NCI-H1092 treated with DMSO at 0.1 percent for 48 hours (cell line): ENCODE measurements around the gene FAM187B.
"Not testable (repeated sequence)": the region's sequence is repeated elsewhere in the genome, so short reads cannot be mapped to it uniquely, and the experiment has no call there.

ENCODE experiments used
- DNase-seq: peaks from one replicate; lab custom pipeline; 2025; lab: John Stamatoyannopoulos, UW

Gene FAM187B

DNA sequence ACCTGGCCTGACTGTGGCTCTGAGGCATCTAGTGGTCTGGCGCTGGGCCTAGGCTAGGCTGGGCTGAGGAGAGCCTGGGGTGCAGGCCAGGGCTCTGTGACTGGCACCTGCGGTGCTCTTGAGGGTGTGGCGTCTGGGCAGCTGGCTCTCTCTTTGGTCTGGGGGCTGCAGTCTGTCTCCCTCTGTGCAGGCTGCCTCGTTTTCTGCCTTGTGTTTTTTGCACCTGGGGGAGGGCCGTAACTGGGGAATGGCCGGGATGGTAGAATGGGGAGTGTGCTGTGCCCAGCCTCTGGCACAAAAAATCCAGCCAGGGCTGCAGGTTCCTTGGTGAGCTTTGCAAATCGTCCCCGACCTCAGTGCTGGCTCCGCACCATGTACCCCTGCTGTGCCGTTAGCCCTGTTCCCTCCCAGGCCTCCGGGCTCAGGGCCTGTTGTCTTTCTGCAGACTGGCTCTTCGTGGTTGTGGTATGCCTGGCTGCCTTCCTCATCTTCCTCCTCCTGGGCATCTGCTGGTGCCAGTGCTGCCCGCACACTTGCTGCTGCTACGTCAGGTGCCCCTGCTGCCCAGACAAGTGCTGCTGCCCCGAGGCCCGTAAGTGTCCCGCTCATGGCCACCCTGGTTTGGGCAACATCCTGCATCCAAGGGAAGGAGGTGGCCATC is 33.7 kb upstream of the FAM187B start:
- peak; percentile 34 for DNase-seq

DNA sequence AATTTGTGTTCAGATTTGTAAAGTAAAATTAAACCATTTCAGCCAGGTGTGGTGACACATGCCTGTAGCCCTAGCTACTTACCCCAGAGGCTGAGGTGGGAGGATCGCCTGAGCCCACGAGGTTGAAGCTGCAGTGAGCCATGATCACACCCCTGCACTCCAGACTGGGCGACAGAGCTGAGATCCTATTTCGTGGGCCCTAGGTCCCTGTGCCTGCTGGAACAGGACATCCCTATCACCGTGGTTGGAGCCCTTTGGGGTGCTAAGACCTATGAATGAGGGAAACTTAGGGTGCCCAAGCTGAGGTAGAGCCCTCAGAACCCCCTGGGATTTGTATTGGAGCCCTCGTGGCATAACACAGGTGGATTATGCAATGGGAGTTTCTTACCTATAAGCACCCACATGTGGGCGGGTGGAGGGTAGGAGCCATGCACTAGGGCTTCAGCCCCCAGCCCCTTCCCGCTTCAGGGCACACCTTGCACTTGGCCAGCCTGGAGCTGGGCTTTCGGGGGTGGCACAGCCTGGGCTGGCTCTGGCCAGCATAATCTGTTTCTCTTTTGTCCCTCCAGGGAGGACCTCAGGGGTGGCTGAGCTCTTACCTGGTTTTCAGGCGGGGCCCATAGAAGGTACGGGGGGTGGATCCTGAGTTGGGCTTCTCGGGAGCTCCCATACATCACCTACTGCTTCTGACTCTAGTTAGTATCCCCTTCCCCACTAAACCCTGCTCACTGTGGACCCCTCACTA is 33.0 kb upstream of the FAM187B start:
- DNase-seq, result no peak

DNA sequence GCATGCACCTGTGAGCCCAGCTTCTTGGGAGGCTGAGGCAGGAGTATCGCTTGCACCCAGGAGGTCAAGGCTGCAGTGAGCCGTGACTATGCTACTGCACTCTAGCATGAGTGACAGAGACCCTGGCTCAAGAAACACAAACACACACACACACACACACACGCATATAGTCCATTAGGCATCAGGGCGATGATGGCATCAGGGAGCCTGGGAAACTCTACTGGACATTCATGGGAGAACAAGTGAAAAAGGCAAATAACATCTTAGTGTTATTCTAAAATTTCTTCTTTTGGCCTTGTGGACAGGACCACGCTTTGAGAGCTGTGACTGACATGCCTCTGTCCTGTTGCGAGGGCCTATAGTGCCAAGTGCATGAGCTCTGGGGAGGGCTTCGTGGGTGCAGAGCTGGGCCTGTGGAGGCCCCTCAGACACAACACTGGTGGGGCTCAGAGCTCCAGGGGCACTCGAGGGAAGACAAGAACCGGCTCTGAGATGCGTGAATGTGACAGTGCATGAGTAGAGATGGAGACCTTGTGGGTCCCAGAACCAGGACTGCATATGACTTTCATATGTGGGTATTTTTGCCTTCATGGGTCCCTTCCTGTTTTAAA is 32.3 kb upstream of the FAM187B start:
- no peak for DNase-seq

DNA sequence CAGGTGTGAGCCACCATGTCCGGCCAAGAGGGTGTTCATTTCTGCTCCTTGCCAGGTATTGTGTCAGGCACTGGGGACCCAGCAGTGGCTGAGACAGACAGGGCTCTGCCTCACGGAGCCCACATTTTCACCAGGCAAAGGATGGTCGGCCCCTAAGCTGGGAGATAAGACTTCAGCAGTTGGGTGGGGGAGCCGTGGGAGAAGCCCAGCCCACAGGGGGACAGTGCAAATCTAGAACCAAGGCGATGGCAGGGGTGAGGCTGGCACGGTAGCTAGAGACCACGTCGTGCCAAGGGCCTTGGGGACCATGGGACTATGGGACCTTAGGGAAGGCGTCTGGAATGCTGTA is 28.5 kb upstream of the FAM187B start:
- DNase-seq, result no peak

DNA sequence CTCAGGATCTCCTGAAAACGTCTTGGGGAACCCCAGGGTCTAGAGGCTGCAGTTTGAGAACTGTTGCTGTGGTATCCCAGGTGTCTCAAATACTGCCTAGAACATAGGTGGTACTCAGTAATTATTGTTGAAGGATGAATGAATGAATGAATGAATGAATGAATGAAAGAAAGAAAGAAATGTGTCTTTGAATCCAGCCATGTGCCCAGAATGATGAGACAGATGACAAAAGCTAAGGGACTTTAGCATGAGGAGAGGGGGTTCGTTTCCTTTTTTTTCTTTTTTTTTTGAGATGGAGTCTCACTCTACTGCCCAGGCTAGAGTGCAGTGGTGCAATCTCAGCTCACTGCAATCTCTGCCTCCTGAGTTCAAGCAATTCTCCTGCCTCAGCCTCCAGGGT is 28.0 kb upstream of the FAM187B start:
- DNase-seq, result no peak

DNA sequence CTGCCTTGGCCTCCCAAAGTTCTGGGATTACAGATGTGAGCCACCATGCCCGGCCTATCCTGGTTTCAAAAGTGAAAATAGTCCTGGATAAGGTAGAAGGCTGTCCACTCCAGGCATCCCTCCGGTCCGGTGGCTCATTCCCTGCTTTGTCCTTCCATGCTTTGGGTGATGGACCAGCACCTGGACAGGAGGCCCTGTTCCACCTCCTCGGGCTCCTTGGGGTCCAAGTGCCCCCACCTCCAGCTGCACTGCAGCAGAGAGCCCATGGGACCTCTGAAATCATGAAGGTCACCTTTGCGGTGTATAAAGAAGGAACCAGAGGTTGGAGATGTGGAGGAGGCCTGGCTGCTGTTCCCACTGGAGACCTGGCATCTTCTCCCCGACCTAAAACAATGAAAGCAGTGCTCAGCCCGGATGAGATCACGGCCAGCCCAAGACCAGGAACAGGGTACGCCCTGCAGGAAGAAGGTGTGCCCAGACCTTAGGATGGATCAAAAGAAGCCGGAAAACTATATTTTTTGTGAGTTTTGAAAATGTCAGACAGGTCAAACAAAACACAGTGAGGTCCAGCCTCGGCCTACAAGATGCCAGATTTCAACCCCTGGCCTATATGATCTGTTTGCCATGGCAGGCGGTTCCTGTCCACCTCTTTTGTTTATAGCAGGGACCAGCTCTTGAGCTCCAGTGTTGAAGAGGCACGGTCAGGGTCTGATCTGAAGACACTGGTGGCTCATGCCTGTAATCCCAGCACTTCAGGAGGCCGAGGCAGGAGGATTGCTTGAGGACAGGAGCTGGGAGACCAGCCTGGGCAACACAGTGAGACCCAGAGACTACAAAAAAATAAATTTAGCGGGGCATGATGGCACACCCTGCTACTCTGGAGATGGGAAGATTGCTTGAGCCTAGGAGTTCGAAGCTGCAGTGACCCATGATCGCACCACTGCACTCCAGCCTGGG is 26.1 kb upstream of the FAM187B start:
- no peak for DNase-seq

DNA sequence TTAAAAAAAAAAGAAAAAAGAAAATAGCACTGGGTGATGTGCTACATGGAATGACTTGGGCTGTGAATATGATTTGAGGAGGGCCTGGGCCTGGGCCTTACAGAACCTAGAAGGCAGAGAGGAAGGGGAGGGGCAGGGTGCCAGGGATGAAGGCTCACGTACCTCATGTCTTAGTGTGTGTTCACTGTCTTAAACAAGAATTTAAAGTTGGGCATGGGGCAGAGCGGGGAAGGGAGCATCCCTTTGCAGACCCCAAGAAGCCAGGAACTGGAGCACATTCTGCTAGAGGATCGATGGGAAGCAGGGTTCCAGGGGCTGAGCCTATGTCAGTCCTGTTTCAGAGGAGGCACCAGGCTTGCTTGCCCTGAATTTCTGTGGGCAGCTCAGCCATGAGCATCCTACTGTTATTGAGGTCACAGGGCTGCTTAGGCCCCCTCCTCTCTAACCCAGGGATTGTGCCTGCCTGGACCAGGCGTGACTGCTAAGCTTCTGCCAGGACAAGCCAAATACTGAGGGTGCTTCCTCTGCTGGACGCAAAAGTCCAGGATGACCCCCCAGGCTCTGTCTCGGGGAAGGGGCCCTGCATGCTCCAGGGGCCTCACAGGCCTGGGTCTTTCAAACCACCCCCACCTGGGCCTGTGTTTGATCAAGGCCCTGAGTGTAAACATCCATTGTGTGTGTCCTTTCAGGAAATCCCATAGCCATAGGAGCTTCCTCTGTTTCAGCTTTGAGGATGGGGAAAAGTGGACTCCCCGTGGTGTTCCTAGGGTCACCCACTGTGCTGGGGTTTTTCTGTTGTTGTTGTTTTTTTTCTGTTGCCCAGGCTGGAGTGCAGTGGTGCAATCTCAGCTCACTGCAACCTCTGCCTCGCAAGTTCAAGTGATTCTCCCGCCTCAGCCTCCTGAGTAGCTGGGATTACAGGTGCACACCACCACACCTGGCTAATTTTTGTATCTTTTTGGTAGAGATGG is 25.1 kb upstream of the FAM187B start:
- no peak for DNase-seq

DNA sequence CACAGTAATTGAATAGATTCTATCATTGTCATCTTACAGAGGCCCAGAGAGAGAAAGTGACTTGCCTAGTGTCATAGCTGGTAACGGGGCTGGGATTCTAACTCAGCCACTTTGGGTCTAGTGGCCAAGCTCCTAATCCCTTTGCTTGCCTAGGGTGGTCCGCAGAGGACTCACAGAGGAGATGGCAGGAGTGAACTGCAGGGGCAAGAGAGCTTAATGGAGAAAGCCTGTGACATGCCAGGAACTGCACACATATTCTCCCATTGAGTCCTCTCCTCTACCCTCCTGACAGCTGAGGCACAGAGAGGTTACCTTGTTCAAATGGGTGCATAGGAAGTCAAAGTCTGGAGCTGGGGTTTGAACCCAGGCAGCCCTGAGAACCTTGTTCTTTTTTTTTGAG is 22.9 kb upstream of the FAM187B start:
- DNase-seq, result no peak

DNA sequence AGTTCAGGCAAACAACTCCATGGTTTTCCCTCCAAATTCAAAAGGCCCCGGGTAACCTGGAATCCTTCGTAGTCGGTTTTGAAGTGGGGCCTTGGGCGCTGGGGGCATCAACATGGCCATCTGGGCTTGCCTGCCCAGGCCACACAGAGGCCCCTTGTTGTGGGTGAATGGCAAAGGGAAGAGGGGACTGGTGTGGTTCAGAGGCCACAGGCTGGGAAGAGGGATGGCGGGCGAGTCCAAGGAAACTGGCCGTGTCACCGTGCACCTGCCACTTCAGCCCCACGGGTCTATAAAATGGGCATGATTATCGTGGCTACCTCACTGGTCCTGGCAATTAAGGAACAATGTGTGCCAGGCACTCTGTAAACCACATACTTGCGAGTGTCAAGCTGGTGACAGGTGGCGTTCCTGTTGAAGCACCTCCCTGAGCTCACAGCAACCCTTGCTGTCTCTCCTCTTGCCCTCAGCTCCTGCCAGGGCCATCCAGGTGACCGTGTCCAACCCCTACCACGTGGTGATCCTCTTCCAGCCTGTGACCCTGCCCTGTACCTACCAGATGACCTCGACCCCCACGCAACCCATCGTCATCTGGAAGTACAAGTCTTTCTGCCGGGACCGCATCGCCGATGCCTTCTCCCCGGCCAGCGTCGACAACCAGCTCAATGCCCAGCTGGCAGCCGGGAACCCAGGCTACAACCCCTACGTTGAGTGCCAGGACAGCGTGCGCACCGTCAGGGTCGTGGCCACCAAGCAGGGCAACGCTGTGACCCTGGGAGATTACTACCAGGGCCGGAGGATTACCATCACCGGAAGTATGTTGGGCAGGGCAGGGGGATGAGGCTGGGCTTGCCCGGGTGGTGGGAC is 21.5 kb upstream of the FAM187B start:
- DNase-seq, result no peak

DNA sequence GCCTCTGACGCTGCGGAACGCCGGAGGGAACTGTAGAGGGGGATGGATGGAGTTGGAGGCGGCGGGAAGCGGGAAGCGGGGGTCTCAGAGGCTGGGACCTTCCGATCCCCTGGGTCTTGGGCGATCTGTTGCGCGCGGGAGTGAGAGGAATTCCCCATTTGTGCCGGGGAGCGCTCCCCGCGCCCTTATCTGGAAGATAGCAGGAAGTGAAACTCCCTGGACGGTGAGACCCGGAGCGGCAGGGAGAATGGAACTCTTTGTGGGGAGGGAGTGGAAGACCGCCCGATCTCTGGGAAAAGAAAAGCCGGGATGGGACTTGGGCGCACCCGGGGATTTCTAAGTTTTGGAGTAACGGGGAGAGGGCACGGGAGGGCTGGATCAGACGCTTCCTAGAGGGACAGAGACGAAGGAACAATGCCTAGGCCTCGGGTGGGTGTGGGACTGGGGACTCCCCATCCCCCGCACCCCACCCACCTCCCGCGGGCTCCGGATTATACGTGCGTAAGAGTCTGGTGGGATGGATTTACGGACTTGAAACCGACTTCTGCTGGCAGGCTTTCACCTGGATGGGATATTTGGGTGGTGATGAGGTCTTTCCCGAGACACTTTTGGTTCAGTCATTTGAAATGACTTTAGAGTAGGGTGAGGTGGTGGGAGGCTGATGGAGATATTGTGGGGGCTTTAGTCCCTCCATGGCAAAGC is 20.8 kb upstream of the FAM187B start:
- no peak for DNase-seq

DNA sequence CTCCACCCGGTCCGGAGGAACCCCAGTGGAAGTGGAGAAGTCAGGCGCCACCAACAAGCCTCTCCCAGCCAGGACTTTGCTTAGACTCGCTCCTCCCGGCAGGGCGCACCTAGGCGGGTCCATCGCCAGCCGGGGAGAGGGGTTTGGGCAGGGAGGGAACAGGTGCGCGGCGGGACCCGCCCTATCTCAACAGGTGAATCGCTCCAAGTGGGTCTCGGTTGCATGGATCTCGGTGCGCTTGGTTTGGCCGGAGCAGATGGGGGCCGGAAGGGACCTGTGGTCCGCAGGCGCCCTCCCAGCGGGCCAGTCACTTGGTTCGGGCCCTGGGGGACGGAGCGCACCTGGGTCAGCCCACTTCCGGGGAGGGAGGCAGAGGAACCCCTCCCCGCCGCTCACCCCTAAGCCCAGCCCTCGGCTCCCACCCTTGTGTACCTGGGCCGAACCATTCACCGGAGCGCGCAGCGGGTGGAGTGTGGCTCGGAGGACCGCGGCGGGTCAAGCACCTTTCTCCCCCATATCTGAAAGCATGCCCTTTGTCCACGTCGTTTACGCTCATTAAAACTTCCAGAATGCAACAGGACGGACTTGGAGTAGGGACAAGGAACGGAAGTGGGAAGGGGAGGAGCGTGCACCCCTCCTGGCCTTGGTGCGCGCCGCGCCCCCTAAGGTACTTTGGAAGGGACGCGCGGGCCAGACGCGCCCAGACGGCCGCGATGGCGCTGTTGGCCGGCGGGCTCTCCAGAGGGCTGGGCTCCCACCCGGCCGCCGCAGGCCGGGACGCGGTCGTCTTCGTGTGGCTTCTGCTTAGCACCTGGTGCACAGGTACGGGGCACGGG is 20.0 kb upstream of the FAM187B start, which contains the start of gene LSR:
Gene LSR (plus strand): TSS at position 693 of the 836 bp plus-strand sequence. CDS start 21 bp downstream, at position 714.
- no peak for DNase-seq

DNA sequence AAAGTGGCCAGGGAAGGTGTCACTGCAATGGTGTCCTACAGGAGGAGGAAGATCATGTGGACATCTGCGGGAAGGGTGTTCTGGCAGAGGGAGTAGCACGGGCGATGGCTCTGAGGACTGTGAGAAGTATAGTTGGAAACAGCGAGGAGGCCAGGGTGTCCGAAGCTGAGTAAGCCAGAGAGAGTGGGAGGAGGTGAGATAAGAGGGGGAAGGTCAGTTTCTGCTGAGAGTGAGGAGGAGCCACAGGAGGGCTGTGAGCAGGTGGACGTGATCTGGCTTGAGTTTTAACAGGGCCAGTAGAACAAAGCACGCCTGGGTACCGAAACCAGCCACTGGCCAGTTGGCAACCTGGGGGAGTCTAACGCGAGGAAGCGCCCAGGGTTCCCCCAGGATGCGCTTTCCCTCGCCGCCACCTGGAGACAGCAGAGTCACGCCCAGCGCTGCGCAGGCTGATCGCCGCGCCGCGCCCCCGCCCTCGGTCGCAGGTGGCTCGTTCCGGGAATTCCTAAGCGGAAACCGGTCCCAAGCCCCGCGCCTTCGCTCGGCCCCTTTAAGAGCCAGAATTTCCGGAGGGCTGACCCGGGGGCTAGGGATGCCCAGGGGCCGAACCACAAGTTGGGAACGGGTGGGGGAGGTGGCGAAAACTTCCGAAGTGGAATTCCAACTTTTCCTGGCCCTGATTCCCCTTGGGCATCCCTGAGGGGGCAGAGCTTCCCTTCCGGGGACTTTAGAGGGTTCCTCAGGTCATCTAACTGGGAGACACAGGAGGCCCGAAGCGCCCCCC is 19.2 kb upstream of the FAM187B start:
- DNase-seq, result no peak

DNA sequence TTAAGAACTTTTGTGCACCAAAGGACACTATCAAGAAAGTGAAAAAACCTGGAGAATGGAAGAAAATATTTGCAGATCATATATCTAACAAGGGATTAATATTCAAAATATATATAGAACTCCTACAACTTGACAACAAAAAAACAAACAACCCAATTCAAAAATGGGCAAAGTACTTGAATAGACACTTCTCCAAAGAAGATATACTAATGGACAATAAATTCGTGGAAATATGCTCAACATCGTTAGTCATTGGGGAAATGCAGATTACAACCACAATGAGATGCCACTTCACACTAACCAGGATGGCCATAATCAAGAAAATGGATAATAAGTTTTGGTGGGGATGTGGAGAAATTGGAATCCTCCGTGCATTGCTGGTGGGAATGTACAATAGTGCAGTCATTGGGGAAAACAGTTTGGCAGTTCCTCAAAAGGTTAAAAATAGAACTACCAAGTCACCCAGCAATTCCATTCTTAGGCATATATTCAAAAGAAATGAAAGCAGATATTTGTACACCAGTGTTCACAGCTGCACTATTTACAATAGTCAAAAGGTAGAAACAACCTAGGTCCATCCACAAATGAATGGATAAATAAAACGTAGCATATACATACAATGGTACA is 18.0 kb upstream of the FAM187B start:
- DNase-seq, result no peak

DNA sequence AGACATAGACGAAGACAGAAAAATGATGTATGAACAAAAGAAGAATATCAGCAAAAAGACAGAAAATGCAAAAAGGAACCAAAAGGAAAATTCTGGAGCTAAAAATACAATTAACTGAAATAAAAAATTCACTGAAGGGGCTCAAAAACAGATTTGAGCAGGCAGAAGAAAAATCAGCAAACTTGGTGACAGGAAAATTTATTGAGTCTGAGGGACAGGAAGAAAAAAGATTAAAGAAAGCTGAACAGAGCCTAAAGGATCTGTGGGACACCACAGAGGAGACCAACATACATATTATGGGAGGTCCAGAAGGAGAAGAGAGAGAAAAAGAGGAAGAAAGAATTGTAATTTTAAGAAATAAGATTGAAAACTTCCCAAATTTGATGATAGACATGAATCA is 12.9 kb upstream of the FAM187B start:
- no peak for DNase-seq

DNA sequence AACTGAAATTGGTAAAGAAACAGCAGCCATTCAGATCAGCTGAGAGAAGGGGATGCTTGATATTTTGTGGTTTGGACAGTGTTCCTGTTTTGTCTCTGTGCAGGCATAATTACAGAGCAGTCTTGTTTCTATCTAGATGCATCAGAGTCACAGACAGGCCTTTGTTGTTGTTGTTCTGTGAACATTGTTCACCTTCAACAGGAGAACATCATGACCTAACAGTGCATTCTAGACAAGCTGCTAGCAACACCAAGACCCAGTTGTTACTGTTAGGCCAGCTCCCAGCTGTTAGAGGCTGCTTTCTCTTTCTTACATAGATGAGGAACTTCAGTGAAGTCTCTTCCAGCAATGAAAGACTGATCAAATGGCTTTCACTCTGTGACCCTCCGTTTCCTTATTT is 11.8 kb upstream of the FAM187B start:
- DNase-seq, result no peak

DNA sequence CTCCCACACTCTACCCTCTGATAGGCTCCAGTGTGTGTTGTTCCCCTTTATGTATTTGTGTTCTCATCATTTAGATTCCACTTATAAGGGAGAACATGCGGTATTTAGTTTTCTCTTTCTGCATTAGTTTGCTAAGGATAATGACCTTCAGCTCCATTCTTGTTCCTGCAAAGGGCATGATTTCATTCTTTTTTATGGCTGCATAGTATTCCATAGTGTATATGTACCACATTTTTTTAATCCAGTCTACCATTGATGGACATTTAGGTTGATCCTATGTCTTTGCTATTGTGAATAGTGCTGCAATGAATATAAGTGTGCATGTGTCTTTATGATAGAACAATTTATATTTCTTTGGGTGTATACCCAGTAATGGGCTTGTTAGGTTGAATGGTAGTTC is 11.1 kb upstream of the FAM187B start:
- DNase-seq, result not testable (repeated sequence)
